ENCODE data around the gene HDAC6. TPM values are rescaled to one million over a fixed set of nuclear protein-coding genes. Genes with fewer than 3 reads are reported as not detected.

The HDAC6 gene
- total RNA-seq, 4 donors from 2014 or later = 102 to 156 (median 134) TPM

GRCh38 chrX:48782216-48782615 lies 19.7 kb upstream of the HDAC6 start:
- no peaks in the 10 kb centered on the region for H3K4me1 ChIP-seq
- no peaks in the 10 kb centered on the region for H3K9me3 ChIP-seq
- DNase-seq = no peak
- no peaks in the 10 kb centered on the region for H3K27me3 ChIP-seq
- H3K4me3 ChIP-seq = no peak overlapping the region
- no peaks in the 10 kb centered on the region for H3K36me3 ChIP-seq
- no peak for TF ChIP-seq CTCF (IDR thresholded peaks at IDR 0.05)
- TF ChIP-seq POLR2A (IDR thresholded peaks at IDR 0.05) = no peak
- H3K27ac ChIP-seq = no peak overlapping the region

GRCh38 chrX:48782795-48783194 lies 19.1 kb upstream of the HDAC6 start:
- Histone ChIP-seq H3K4me3 (no peak overlapping the region), H3K27me3 (no peaks in the 10 kb centered on the region), H3K36me3 (no peaks in the 10 kb centered on the region), H3K27ac (no peak overlapping the region), H3K4me1 (no peaks in the 10 kb centered on the region), H3K9me3 (no peaks in the 10 kb centered on the region)
- TF ChIP-seq CTCF (IDR thresholded peaks at IDR 0.05) (no peak), POLR2A (IDR thresholded peaks at IDR 0.05) (no peak)
- DNase-seq = no peak

GRCh38 chrX:48784726-48785125 lies 17.1 kb upstream of the HDAC6 start:
- no peak for DNase-seq
- no peaks in the 10 kb centered on the region for H3K9me3 ChIP-seq
- no peaks in the 10 kb centered on the region for H3K4me1 ChIP-seq
- no peak overlapping the region for H3K27ac ChIP-seq
- no peak for TF ChIP-seq CTCF (IDR thresholded peaks at IDR 0.05)
- no peak for TF ChIP-seq POLR2A (IDR thresholded peaks at IDR 0.05)
- no peak overlapping the region for H3K4me3 ChIP-seq
- no peaks in the 10 kb centered on the region for H3K36me3 ChIP-seq
- no peaks in the 10 kb centered on the region for H3K27me3 ChIP-seq

GRCh38 chrX:48785186-48785539 lies 16.7 kb upstream of the HDAC6 start:
- Histone ChIP-seq H3K27ac (no peak overlapping the region), H3K27me3 (no peaks in the 10 kb centered on the region)

GRCh38 chrX:48785540-48786214 lies 16.2 kb upstream of the HDAC6 start:
- no peak overlapping the region for H3K27ac ChIP-seq
- TF ChIP-seq CTCF (IDR thresholded peaks at IDR 0.05) (no peak), POLR2A (IDR thresholded peaks at IDR 0.05) (no peak)
- no peaks in the 10 kb centered on the region for H3K4me1 ChIP-seq
- no peak for DNase-seq
- H3K27me3 ChIP-seq = no peaks in the 10 kb centered on the region
- no peaks in the 10 kb centered on the region for H3K36me3 ChIP-seq
- H3K4me3 ChIP-seq = no peak overlapping the region
- H3K9me3 ChIP-seq = no peaks in the 10 kb centered on the region

More at GRCh38 chrX:48785186-48785539, 16.7 kb upstream of the HDAC6 start:
- TF ChIP-seq CTCF (IDR thresholded peaks at IDR 0.05) (no peak), POLR2A (IDR thresholded peaks at IDR 0.05) (no peak)
- DNase-seq = no peak
- no peaks in the 10 kb centered on the region for H3K4me1 ChIP-seq
- H3K4me3 ChIP-seq = no peak overlapping the region
- H3K36me3 ChIP-seq = no peaks in the 10 kb centered on the region
- no peaks in the 10 kb centered on the region for H3K9me3 ChIP-seq

Data from Peyer's patch (tissue), 4 donors.